Ishikawa (cell line): ENCODE data around the gene TOMM70.

Source experiments
- CEBPB ChIP-seq: IDR thresholded peaks from 2 replicates; pipeline ENCODE4 v1.6.1; 2012
- CREB1 ChIP-seq: IDR thresholded peaks from 2 replicates; pipeline ENCODE4 v1.6.1; 2012; ENCODE audit warnings: low read depth
- EGR1 ChIP-seq: IDR thresholded peaks from 2 replicates; pipeline ENCODE4 v1.6.1; 2012
- EP300 ChIP-seq: IDR thresholded peaks from 2 replicates; pipeline ENCODE4 v1.6.1; 2012; ENCODE audit warnings: borderline replicate concordance
- FOXM1 ChIP-seq: IDR thresholded peaks from 2 replicates; pipeline ENCODE4 v1.6.1; 2012; ENCODE audit warnings: low read depth, borderline replicate concordance
- NFIC ChIP-seq: IDR thresholded peaks from 2 replicates; pipeline ENCODE4 v1.6.1; 2012
- RAD21 ChIP-seq: IDR thresholded peaks from 2 replicates; pipeline ENCODE4 v1.6.1; 2012; ENCODE audit warnings: low read depth
- REST ChIP-seq: IDR thresholded peaks from 2 replicates; pipeline ENCODE4 v1.6.1; 2012; ENCODE audit warnings: low read depth, mild to moderate bottlenecking
- TAF1 ChIP-seq: IDR thresholded peaks from 2 replicates; pipeline ENCODE4 v1.6.1; 2012; ENCODE audit warnings: low read depth, mild to moderate bottlenecking
- TCF12 ChIP-seq: IDR thresholded peaks from 2 replicates; pipeline ENCODE4 v1.6.1; 2012; ENCODE audit warnings: low read depth
- TEAD4 ChIP-seq: IDR thresholded peaks from 2 replicates; pipeline ENCODE4 v1.6.1; 2012
- YY1 ChIP-seq: IDR thresholded peaks from 2 replicates; pipeline ENCODE4 v1.6.1; 2012; ENCODE audit warnings: low read depth
- ZBTB7A ChIP-seq: IDR thresholded peaks from 2 replicates; pipeline ENCODE4 v1.6.1; 2012; ENCODE audit warnings: low read depth
- TF ChIP-seq, protein P1 (sequence below): IDR thresholded peaks from 2 replicates; pipeline ENCODE4 v1.6.1; 2012
- TF ChIP-seq, protein P2 (sequence below): IDR thresholded peaks from 2 replicates; pipeline ENCODE4 v1.6.1; 2012

The TOMM70 gene

DNA sequence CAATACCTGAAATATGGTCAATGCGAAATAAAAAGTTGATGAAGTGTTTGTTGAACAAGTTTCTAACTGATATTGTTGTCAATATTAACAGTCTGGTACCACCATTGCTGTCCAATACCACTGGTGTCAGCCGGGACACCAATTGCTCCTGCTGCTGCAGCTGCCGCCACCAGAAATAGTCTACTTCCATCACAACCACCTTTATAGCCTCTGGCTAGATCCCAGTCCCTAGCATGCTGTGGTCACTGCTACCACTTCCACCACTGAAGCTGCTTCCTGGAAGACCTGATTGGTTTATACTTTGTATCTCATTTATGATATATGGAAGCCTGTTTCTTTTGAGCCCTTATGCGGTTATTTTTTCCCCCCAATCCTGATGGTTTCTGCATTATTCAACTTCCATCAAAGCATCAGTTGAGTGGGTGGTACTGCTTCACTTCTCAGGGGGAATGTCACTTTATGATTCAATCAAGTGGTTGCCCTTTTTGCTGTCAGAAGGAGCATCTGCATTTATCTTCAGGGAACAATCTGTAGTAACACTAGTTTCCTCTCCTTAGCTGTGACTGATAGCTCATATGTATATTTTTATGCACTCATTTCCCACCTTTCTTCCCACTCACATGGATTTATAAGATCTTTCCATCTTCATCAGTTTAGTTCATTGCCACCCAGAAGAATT, 12.2 kb upstream of the TOMM70 start:
- no peak for TF ChIP-seq TCF12
- no peak for TF ChIP-seq TAF1
- TF ChIP-seq, protein P1, sequence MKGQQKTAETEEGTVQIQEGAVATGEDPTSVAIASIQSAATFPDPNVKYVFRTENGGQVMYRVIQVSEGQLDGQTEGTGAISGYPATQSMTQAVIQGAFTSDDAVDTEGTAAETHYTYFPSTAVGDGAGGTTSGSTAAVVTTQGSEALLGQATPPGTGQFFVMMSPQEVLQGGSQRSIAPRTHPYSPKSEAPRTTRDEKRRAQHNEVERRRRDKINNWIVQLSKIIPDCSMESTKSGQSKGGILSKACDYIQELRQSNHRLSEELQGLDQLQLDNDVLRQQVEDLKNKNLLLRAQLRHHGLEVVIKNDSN, result no peak
- TF ChIP-seq RAD21, result no peak
- TF ChIP-seq CEBPB, result no peak
- no peak for TF ChIP-seq TEAD4
- no peak for TF ChIP-seq REST
- TF ChIP-seq ZBTB7A, result no peak

- no peak for TF ChIP-seq FOXM1
- no peak for TF ChIP-seq TCF12
- no peak for TF ChIP-seq TEAD4
- TF ChIP-seq, protein P1, result no peak
- no peak for TF ChIP-seq EP300
- TF ChIP-seq, protein P2, sequence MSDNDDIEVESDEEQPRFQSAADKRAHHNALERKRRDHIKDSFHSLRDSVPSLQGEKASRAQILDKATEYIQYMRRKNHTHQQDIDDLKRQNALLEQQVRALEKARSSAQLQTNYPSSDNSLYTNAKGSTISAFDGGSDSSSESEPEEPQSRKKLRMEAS, result no peak
- TF ChIP-seq CREB1, result no peak
- no peak for TF ChIP-seq REST
- TF ChIP-seq TAF1, result no peak
- TF ChIP-seq RAD21, result no peak
- TF ChIP-seq NFIC, result no peak
- TF ChIP-seq CEBPB, result no peak
These were observed 10.4 kb upstream of the TOMM70 start for GRCh38 chr3:100411091-100411982.

DNA sequence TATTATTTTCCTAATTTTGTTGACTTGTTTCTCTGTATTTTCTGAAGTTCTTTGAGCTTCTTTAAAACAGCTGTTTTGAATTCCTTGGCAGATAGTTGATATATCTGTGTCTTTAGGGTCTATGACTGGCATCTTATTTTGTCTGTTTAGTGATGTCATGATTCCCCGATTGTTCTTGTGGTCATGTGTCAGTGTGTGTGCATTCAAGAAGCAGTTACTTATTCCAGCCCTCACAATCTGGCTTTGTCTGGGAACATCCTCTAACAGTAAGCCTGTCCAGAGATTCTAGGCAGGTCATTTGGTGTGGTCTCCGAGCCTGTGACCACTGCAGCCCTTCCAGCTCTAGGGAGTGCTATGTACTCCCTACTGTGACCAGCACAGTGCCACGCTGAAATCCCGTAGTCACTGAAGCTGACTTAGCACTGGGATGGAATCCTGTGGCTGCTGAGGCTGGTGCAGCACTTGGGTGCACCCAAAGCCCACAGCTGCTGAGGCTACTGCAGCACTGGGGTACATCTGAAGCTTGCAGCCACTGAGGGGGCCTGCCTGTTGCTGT, 7.2 kb upstream of the TOMM70 start:
- TF ChIP-seq, protein P2, result no peak
- no peak for TF ChIP-seq RAD21
- TF ChIP-seq EGR1, result no peak
- no peak for TF ChIP-seq REST
- TF ChIP-seq TCF12, result no peak
- TF ChIP-seq FOXM1, result no peak
- no peak for TF ChIP-seq TAF1
- TF ChIP-seq TEAD4, result no peak
- no peak for TF ChIP-seq EP300
- no peak for TF ChIP-seq CREB1
- TF ChIP-seq CEBPB, result no peak
- TF ChIP-seq, protein P1, result no peak
- TF ChIP-seq YY1, result no peak
- TF ChIP-seq NFIC, result no peak
- no peak for TF ChIP-seq ZBTB7A
